GM21786 (cell line): ENCODE data around the gene MYO15A.

Experiments used
- ATAC-seq: cut with Tn5 transposase; IDR thresholded peaks from one replicate; pipeline ENCODE4 v1.9.1; 2021; ENCODE audit not compliant: unreplicated experiment

Gene MYO15A

GRCh38 chr17:18129041-18129502, 20.5 kb downstream of the MYO15A start:
- no peak for ATAC-seq

- ATAC-seq, result no peak
These were observed 24.2 kb downstream of the MYO15A start for GRCh38 chr17:18132711-18133110.

- ATAC-seq, result no peak
These were observed 27.8 kb downstream of the MYO15A start for GRCh38 chr17:18136357-18136756.

DNA sequence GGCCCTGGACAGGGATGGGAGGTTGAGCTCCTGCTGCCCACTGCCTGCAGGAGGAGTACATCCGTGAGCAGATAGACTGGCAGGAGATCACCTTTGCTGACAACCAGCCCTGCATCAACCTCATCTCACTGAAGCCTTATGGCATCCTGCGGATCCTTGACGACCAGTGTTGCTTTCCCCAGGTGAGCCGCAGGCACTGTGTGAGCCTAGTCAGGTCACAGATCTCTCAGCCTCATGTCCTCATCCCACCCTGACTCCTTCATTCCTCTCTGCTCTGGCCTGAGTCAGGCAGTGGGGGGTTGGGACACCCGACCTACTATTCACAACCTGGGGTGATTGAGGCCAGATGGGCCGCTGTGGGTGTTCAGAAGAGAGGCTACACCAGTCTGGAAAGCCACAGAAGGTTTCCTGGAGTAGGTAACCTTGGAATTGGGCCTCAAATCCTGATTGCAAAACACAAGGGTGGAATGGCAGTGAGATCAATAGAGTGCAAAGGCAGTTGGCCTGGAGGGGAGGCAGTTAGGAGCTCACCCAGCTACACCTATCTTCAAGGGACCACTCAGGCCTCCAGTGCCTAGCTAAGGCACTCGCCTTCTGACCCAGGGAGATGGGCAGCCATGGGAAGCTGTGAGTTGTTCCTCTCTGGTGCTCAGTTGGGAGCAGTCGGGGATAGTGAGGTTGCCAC, 29.7 kb downstream of the MYO15A start:
- no peak for ATAC-seq

DNA sequence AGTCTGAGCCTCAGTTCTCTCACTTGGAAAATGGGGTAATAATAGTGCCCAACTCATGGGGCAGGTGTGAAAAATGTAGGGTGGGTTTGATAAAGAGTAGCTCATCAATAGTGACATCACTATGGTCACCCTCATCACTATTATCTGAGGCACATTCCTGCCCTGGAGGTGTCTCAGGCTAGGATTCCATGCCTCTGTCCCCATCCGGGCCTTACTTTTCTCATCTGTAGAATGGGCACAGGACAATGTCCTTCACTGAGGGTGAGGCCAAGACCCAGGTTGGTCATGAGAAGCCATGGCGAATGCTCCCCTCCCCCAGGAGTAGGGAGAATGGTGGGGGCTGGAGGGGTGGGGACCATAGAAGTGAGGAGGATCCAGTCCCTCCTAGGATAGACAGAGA, 30.5 kb downstream of the MYO15A start:
- no peak for ATAC-seq

- ATAC-seq, result no peak
These were observed 30.9 kb downstream of the MYO15A start for GRCh38 chr17:18139498-18139897.

- ATAC-seq, result no peak
These were observed 31.4 kb downstream of the MYO15A start for GRCh38 chr17:18139949-18140348.

DNA sequence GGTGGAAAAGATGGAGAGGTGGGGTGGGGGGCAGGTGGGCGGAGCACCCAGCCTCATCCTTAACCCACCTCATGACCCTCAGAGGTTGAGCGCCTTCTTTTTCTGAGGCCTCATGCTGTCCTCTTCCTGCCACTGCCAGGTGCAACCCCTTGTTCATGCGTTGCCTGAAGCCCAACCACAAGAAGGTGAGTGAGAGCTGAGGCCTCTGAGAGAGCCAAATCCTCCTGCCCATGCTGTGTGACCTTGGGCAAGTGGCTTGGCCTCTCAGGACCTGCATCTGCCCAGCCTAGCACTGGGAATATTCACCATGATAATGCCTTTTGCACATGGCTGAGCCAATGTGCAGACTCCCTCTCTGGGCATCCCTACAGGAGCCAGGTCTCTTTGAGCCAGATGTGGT, 32.1 kb downstream of the MYO15A start:
- ATAC-seq, result no peak

DNA sequence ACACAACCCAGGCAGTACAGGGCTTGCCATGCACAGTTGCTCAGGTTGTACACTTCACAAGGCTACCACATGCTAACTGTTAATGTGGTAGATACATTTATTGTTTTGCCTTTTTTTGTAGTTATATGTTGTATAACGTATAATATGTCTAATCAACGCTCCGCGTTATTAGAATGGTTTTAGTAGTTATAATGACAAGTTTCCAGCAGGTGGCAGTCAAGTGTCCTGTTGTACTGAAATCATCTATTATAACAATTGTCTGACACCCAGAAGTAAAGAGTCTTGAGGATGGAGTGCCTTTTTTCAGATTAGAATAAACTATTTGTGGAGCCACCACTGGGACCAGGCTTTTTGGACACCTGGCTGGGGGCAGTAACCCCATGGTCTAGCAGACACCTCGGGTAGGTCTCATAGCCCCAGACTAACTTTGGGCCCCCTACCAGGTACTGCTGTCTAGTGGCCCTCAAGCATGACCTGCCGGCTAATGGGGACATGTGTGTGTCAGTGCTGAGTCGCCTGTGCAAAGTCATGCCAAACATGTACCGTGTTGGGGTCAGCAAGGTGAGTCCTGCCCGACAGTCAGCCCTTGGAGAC, 32.8 kb downstream of the MYO15A start:
- ATAC-seq, result no peak

DNA sequence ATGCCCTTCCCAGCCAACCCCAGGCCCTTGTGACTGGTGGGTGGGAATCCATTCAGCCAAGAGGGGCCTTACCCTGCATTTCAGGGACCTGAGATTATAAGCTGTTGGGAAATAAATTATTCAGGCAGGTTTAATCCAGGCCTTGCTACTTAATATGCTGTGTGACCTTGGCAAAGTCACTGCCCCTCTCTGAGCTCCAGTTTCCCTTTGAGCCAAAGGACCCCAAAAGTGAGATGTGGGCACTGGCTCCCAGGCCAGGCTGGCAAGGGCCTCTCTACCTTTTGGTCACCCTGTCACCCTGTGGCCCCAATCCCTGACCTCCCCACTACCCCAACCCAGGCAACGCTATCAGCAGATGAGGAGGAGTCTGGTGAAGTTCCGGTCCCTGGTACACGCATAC, 33.9 kb downstream of the MYO15A start:
- no peak for ATAC-seq

DNA sequence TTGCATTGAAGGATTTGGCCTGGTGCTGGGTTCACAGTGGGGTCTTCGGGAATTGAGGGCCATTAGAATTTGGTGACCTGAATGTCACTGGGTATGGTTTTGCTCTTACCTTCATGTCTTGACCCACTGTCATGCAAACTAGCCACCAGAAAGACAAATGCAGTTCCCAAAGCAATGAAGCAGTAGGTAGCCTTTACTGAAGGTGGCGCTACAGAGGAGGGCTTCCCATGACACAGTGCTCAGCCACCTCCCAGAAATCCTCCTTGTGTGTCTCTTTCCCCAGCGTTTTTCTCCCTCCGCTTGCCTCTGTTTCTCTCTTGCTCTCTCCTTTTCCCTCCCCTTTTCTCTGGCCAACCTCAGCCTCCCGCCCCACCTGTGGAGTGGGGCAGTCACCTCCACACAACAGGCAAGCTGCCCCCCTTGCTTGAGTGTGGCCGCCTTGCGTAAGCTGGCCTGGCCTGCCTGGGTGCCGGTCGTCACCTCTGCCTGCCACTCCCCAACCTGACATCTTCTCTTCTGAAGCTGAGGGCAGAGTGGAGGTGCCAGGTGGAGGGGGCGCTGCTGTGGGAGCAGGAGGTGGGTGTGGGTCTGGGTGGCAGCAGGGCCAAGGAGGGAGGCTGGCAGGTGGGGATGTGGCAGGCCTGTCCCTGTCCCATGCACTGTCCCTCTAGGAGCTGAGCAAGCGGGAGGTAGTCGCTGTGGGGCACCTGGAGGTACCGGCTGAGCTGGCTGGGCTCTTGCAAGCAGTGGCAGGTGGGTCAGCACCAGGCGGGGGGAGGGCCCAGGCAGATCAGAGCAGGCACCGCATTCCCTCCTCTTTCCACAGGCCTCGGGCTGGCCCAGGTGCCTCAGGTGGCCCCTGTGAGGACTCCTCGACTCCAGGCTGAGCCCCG, 34.7 kb downstream of the MYO15A start:
- no peak for ATAC-seq

DNA sequence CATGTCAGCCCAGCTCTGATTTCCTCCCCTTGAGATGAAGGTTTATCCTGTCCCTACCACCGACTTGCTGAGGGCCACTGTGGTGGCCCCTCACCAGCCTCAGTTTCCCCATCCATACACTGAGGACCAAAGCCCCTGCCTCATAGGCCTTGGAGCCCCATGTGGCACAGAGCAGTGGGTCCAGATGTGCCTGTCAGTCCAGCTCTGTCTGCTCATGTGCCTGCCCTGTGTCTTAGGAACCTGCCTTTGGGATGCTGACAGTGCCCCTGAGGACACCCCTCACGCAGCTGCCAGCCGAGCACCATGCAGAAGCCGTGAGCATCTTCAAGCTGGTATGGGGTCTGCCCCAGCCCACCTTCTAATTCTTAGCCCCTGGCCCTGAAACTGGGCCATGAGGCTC, 35.7 kb downstream of the MYO15A start:
- no peak for ATAC-seq

DNA sequence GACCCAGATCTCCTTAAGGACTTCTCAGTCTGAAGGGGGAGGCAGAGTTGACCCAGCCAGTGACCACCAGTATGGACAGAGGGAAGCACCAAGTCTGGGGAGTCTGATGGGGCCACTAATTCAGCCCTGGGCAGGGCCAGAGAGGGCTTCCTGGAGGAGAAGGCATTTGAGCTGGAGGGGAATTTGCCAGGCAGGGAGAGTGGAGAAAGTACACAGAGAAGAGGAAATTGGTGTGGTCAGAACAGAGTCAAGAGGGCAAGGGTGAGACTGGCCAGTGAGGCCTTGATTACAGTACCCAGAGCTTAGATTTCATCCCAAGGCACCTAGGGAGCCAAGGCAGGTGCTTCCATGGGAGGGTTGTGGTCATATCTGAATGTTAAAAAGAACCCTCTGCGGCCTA, 36.3 kb downstream of the MYO15A start:
- no peak for ATAC-seq

GRCh38 chr17:18145811-18146210, 37.3 kb downstream of the MYO15A start:
- ATAC-seq, result no peak

DNA sequence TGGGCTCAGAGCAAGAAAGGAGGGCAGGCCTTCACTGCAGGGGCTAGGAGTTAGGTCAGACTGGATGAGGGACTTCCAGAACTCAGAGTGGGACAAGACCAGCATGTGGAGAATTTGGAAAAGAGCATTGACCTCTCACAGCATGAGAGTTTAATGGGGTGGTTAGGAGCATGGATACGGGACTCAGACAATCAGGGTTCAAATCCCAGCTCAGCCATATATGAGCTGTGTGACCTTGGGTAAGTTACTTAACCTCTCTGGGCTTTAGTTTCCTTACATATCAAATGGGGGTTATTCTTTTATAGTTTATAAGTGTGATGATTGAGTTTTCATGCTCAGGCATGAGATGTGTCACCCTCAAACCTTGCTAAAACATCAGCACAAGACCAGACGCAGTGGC, 37.7 kb downstream of the MYO15A start:
- ATAC-seq, result no peak

DNA sequence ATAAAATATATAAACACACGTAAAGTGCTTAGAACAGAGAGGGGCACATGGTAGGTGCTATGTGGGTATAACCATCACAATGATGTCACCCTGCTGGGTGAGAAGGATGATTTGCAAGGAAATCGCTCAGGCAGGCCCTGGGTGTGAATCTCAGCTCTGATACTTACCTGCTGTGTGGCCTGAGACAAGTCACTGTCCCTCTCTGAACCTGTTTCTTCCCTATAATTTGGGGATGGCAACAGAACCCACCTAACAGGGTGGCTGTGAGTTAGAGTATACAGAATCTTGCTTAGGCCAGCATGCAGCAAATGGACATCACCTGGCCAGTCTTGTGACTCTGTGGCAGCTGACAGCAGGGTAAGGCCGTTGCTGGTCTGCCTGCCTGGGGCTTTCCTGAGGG, 38.4 kb downstream of the MYO15A start:
- no peak for ATAC-seq

DNA sequence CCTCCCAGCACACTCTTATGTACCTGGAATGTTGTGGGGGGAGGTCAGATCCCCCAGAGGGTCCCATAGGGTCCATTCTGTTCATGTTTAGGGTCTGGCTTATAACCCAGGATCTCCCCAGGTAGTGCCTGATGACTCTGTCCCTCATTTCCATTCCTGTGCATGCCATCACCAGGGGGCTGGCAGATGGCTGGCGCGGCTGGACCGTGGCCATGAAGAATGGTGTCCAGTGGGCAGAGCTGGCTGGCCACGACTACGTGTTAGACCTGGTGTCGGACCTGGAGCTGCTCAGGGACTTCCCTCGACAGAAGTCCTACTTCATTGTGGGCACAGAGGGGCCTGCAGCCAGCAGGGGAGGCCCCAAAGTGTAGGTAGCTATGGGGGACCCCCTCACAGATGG, 40.0 kb downstream of the MYO15A start:
- ATAC-seq, result no peak

- ATAC-seq, result no peak
These were observed 42.7 kb downstream of the MYO15A start for GRCh38 chr17:18151290-18151689.

DNA sequence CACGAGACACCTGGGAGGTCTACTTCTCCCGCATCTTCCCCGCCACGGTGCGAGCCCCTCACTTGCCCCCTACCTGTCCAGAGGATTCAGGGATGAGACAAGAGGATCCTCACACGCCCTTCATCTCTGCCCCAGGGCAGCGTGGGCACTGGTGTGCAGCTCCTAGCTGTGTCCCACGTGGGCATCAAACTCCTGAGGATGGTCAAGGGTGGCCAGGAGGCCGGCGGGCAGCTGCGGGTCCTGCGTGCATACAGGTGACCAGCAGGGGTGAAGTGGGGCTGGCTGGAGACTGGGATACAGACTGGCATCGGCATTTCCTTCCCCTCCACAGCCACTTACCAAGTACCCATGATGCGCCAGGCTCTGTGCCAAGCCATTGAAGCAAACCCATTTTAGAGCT, 46.6 kb downstream of the MYO15A start:
- no peak for ATAC-seq

DNA sequence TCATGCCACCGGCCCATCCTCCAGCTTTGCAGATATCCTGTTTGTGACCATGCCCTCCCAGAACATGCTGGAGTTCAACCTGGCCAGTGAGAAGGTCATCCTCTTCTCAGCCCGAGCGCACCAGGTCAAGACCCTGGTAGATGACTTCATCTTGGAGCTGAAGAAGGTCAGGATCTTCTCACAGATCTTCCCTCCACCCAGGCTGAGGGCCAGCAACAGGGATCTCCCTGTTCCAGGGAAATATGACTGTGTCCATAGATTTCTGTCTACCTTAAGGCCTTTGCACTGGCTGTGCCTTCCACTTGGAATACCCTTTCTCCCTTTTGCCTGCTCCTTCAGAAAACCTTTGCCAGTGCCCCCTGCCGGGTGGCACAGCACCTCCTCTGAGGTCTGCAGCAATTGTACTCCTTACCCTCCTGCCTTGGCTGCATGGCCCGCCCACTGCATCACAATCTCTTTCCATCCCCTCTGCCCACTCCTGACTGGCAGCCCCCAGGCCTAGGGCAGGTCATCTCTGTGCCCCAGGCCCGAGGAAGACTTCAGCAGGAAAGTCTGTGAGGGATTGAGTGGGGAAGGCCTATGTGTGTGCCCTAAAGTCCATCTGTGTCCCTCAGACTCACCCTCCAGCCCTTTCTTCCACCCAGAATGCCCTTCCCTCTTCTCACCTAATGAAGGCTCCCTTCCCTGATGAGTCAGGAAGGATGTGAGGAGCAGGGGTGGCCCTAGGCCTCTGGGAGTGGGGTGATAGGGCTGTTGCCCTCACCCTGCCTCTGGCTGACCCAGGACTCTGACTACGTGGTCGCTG, 47.8 kb downstream of the MYO15A start:
- no peak for ATAC-seq

- ATAC-seq, result no peak
These were observed 48.4 kb downstream of the MYO15A start for GRCh38 chr17:18156976-18157280.
